ENCODE results near the gene PRDM16. TPM values are rescaled to one million over a fixed set of nuclear protein-coding genes. Genes with fewer than 3 reads are reported as not detected.

The PRDM16 gene
- total RNA-seq, 1 experiment from 2014 or later, result 6.1 TPM

DNA sequence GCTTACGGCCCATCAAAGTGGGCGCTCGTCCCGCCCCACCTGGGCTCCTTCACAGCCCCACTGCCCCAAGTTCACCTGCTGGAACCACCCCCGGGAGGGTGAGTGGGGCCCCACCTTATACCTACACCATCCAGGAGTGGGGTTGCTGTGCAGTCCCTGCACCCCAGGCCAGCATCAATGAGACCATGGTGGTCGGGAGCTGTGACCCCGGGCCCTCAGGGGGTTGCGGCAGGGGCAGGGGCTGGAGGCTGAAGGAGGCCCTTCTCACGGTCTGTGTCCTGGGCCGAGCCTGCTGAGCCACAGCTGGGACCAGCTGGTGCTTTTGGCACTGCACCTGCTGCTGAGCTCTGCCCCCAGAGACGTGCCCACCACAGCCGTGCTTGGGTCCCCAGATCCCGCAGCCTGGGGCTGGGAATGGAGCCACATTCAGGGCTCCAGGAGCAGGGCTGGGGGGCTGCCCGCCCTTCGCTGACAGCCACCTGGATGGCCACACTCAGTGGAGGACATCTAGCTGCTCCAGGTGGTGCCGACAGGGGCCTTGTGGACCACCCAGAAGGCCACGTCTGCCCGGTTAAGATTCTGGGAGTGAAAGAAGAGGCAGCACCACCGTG, 30.3 kb upstream of the PRDM16 start:
- intact Hi-C loops (cut with micrococcal nuclease), result no loop called here
- Histone ChIP-seq H3K36me3 (ENCODE audit: control insufficient read depth in 1 of 2, insufficient read depth in 2 of 2, low read length in 2 of 2) (no peaks in the 10 kb centered on the region), H4K20me1 (ENCODE audit: insufficient read depth) (no peaks in the 10 kb centered on the region), H3K27ac (ENCODE audit: low read depth, low read length) (no peak overlapping the region), H3K9me3 (ENCODE audit: control insufficient read depth in 1 of 2, insufficient read depth in 1 of 2, low read depth in 1 of 2, low read length in 2 of 2) (no peaks in the 10 kb centered on the region), H3K4me2 (ENCODE audit: low read length) (no peak overlapping the region), H3K9ac (ENCODE audit: low read length) (no peak overlapping the region), H3K4me1 (ENCODE audit: control insufficient read depth in 1 of 2, insufficient read depth in 2 of 2, low read length in 2 of 2) (no peaks in the 10 kb centered on the region), H3K4me3 (replicated peaks in 1 of 2; ENCODE audit: low read depth in 1 of 2, low read length in 2 of 2) (no peak overlapping the region), H3K79me2 (ENCODE audit: insufficient read depth, low read length) (no peaks in the 10 kb centered on the region), H3K9me2 (ENCODE audit: insufficient read depth) (no peaks in the 10 kb centered on the region), H3K27me3 (ENCODE audit: insufficient read depth, low read length) (peaks cover 25% of the 10 kb centered on the region), H2AFZ (ENCODE audit: low read depth, low read length, poor library complexity, severe bottlenecking) (no peak overlapping the region)
- CTCF ChIA-PET, result no interaction called here
- DNase-seq (ENCODE audit: low read depth, low spot score) (no peak), ATAC-seq (no peak)
- BruUV-seq (replicated peaks), result no TSS peak
- TF ChIP-seq EGR1 (IDR thresholded peaks at IDR 0.05; ENCODE audit: low read depth), result no peak
- no peak for TF ChIP-seq JUND (IDR thresholded peaks at IDR 0.05)
- TF ChIP-seq POLR2AphosphoS5 (IDR thresholded peaks at IDR 0.05; ENCODE audit: low read depth, low read length), result no peak
- no peak for TF ChIP-seq FOSL1 (IDR thresholded peaks at IDR 0.05; ENCODE audit: low read depth)
- TF ChIP-seq ZFX (IDR thresholded peaks at IDR 0.05), result no peak
- TF ChIP-seq ELF1 (IDR thresholded peaks at IDR 0.05; ENCODE audit: borderline replicate concordance, low read depth), result no peak
- TF ChIP-seq TCF7L2 (IDR thresholded peaks at IDR 0.05; ENCODE audit: borderline replicate concordance, extremely low read depth, insufficient read depth, insufficient read length), result no peak
- no peak for TF ChIP-seq ZNF274 (IDR thresholded peaks at IDR 0.05; ENCODE audit: low read depth, low read length)
- no peak for TF ChIP-seq SIN3A (IDR thresholded peaks at IDR 0.05; ENCODE audit: low read depth)
- TF ChIP-seq POLR2A (IDR thresholded peaks at IDR 0.05; ENCODE audit: borderline replicate concordance, extremely low read depth, insufficient read depth, insufficient read length), result no peak
- TF ChIP-seq, protein P1, sequence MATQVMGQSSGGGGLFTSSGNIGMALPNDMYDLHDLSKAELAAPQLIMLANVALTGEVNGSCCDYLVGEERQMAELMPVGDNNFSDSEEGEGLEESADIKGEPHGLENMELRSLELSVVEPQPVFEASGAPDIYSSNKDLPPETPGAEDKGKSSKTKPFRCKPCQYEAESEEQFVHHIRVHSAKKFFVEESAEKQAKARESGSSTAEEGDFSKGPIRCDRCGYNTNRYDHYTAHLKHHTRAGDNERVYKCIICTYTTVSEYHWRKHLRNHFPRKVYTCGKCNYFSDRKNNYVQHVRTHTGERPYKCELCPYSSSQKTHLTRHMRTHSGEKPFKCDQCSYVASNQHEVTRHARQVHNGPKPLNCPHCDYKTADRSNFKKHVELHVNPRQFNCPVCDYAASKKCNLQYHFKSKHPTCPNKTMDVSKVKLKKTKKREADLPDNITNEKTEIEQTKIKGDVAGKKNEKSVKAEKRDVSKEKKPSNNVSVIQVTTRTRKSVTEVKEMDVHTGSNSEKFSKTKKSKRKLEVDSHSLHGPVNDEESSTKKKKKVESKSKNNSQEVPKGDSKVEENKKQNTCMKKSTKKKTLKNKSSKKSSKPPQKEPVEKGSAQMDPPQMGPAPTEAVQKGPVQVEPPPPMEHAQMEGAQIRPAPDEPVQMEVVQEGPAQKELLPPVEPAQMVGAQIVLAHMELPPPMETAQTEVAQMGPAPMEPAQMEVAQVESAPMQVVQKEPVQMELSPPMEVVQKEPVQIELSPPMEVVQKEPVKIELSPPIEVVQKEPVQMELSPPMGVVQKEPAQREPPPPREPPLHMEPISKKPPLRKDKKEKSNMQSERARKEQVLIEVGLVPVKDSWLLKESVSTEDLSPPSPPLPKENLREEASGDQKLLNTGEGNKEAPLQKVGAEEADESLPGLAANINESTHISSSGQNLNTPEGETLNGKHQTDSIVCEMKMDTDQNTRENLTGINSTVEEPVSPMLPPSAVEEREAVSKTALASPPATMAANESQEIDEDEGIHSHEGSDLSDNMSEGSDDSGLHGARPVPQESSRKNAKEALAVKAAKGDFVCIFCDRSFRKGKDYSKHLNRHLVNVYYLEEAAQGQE (IDR thresholded peaks at IDR 0.05; ENCODE audit: low read depth), result no peak
- POLR2A ChIA-PET, result no interaction called here
- RAD21 ChIA-PET (ENCODE audit: low non-redundant PET in 1 of 2, low total read pairs in 2 of 2, uncharacterized antibody in 2 of 2, unreplicated experiment in 2 of 2), result no interaction called here
